Parathyroid adenoma (tissue), 2 donors: Measurements from ENCODE around the gene IL1RL1.

Source experiments
- H2AFZ ChIP-seq: fragments of 300-600 bp; sonication (generic); one replicate; pipeline ENCODE4 v1.7.0; 2017; ENCODE audit warnings: antibody characterized with exemption, mild to moderate bottlenecking
- H3K27ac ChIP-seq: fragments of 300-600 bp; sonication (generic); one replicate; pipeline ENCODE4 v1.7.0; 2017
- H3K27me3 ChIP-seq: fragments of 300-600 bp; sonication (generic); one replicate; pipeline ENCODE4 v1.7.0; 2017; ENCODE audit warnings: low read length; ENCODE audit not compliant: control insufficient read depth, insufficient read depth
- H3K36me3 ChIP-seq: fragments of 300-600 bp; sonication (generic); one replicate; pipeline ENCODE4 v1.7.0; 2017; ENCODE audit warnings: low read length; ENCODE audit not compliant: control insufficient read depth, insufficient read depth
- H3K4me1 ChIP-seq: fragments of 300-600 bp; sonication (generic); one replicate; pipeline ENCODE4 v1.7.0; 2017; ENCODE audit warnings: control low read depth
- H3K4me2 ChIP-seq: fragments of 300-600 bp; sonication (generic); one replicate; pipeline ENCODE4 v1.7.0; 2017; ENCODE audit warnings: low read length
- H3K4me3 ChIP-seq: fragments of 300-600 bp; sonication (generic); one replicate; pipeline ENCODE4 v1.7.0; 2017; ENCODE audit warnings: low read depth, low read length
- H3K79me2 ChIP-seq: fragments of 300-600 bp; sonication (generic); one replicate; pipeline ENCODE4 v1.7.0; 2017; ENCODE audit warnings: control low read depth
- H3K9ac ChIP-seq: fragments of 300-600 bp; sonication (generic); one replicate; pipeline ENCODE4 v1.7.0; 2017; ENCODE audit warnings: mild to moderate bottlenecking
- H3K9me3 ChIP-seq: fragments of 300-600 bp; sonication (generic); one replicate; pipeline ENCODE4 v1.7.0; 2017; ENCODE audit warnings: low read length; ENCODE audit not compliant: control insufficient read depth
- CTCF ChIP-seq: fragments of 300-600 bp; sonication (generic); IDR thresholded peaks from one replicate; pipeline ENCODE4 v1.7.0; 2017; ENCODE audit warnings: antibody characterized with exemption, mild to moderate bottlenecking
- donor health status: primary hyperparathyroidism.

IL1RL1 gene

GRCh38 chr2:102297891-102298290, 13.5 kb upstream of the IL1RL1 start:
- no peak overlapping the region for H2AFZ ChIP-seq
- TF ChIP-seq CTCF, result no peak
- no peaks in the 10 kb centered on the region for H3K4me1 ChIP-seq
- no peak overlapping the region for H3K4me2 ChIP-seq
- no peak overlapping the region for H3K27ac ChIP-seq
- no peaks in the 10 kb centered on the region for H3K36me3 ChIP-seq
- no peaks in the 10 kb centered on the region for H3K79me2 ChIP-seq
- no peak overlapping the region for H3K4me3 ChIP-seq
- no peaks in the 10 kb centered on the region for H3K9me3 ChIP-seq
- H3K9ac ChIP-seq, result no peak overlapping the region
- no peaks in the 10 kb centered on the region for H3K27me3 ChIP-seq

- Histone ChIP-seq H3K27ac (no peak overlapping the region), H3K27me3 (no peaks in the 10 kb centered on the region), H2AFZ (no peak overlapping the region), H3K9me3 (no peaks in the 10 kb centered on the region), H3K79me2 (no peaks in the 10 kb centered on the region), H3K4me3 (no peak overlapping the region), H3K9ac (no peak overlapping the region), H3K36me3 (no peaks in the 10 kb centered on the region), H3K4me1 (peaks cover 8% of the 10 kb centered on the region), H3K4me2 (peak overlapping the region; percentile 50)
- no peak for TF ChIP-seq CTCF
Measured at GRCh38 chr2:102301867-102302362, 9.4 kb upstream of the IL1RL1 start.

- Histone ChIP-seq H3K27me3 (no peaks in the 10 kb centered on the region), H3K27ac (no peak overlapping the region), H3K4me2 (no peak overlapping the region), H3K9ac (no peak overlapping the region), H3K9me3 (no peaks in the 10 kb centered on the region), H3K4me3 (no peak overlapping the region), H3K79me2 (no peaks in the 10 kb centered on the region), H3K36me3 (no peaks in the 10 kb centered on the region), H2AFZ (no peak overlapping the region), H3K4me1 (peaks cover 8% of the 10 kb centered on the region)
- TF ChIP-seq CTCF, result no peak
Measured at GRCh38 chr2:102302458-102302857, 8.9 kb upstream of the IL1RL1 start.

GRCh38 chr2:102303589-102303988, 7.8 kb upstream of the IL1RL1 start:
- Histone ChIP-seq H3K9me3 (no peaks in the 10 kb centered on the region), H3K27ac (no peak overlapping the region), H3K4me1 (peaks cover 8% of the 10 kb centered on the region), H3K4me3 (no peak overlapping the region), H3K27me3 (no peaks in the 10 kb centered on the region), H2AFZ (no peak overlapping the region), H3K4me2 (no peak overlapping the region), H3K79me2 (no peaks in the 10 kb centered on the region), H3K36me3 (no peaks in the 10 kb centered on the region), H3K9ac (no peak overlapping the region)
- TF ChIP-seq CTCF, result no peak

GRCh38 chr2:102304268-102304667, 7.1 kb upstream of the IL1RL1 start:
- Histone ChIP-seq H3K4me3 (no peak overlapping the region), H3K4me2 (no peak overlapping the region), H3K9me3 (no peaks in the 10 kb centered on the region), H3K27me3 (no peaks in the 10 kb centered on the region), H3K9ac (no peak overlapping the region), H3K79me2 (no peaks in the 10 kb centered on the region), H3K4me1 (peaks cover 8% of the 10 kb centered on the region), H3K27ac (no peak overlapping the region), H3K36me3 (no peaks in the 10 kb centered on the region), H2AFZ (no peak overlapping the region)
- TF ChIP-seq CTCF, result no peak
